ENCODE measurements around the gene PRKAG2. TPM values are rescaled to one million over a fixed set of nuclear protein-coding genes. Genes with fewer than 3 reads are reported as not detected.

Gene PRKAG2
- total and polyA plus RNA-seq, 9 donors, result 9.3 to 37.7 (median 22.6) TPM

DNA sequence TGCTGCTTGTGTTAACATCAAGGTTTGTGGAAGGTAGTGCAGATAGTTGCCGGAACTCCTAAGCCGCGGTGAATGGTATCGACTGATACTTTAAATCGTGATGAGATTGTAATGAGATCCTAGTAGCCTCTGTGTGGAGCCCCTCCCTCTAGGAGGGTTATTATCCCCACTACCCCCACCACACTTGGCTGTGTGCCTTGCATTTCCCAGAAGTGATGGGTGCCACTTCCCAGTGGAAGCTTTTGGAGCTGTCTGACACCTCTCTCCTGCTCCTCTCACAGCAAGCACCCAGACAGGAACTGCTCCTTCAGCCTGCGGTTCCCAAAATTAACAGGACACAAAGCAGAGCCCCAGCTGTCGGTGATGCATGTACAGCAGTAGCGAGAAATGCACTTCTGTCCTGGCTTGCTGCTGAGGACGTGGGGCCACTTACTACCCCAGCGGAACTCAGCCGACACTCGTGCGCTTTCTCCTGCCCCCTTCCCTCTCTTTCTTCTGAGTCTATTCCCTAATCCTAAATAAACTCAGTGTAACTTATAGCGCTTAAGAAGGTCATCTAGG is 52.5 kb downstream of the PRKAG2 start:
- Histone ChIP-seq H3K27ac (peak overlapping the region in 1 of 2 donors; percentile 4), H3K4me1 (ENCODE audit: insufficient read depth) (peaks cover 7% of the 10 kb centered on the region)
- intact Hi-C loops (cut with DNase I), result no loop called here

GRCh38 chr7:151823566-151824372 is 53.1 kb downstream of the PRKAG2 start:
- no peak for TF ChIP-seq POLR2A (IDR thresholded peaks at IDR 0.05)
- TF ChIP-seq, protein P1, sequence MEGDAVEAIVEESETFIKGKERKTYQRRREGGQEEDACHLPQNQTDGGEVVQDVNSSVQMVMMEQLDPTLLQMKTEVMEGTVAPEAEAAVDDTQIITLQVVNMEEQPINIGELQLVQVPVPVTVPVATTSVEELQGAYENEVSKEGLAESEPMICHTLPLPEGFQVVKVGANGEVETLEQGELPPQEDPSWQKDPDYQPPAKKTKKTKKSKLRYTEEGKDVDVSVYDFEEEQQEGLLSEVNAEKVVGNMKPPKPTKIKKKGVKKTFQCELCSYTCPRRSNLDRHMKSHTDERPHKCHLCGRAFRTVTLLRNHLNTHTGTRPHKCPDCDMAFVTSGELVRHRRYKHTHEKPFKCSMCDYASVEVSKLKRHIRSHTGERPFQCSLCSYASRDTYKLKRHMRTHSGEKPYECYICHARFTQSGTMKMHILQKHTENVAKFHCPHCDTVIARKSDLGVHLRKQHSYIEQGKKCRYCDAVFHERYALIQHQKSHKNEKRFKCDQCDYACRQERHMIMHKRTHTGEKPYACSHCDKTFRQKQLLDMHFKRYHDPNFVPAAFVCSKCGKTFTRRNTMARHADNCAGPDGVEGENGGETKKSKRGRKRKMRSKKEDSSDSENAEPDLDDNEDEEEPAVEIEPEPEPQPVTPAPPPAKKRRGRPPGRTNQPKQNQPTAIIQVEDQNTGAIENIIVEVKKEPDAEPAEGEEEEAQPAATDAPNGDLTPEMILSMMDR (IDR thresholded peaks at IDR 0.05), result no peak
- TF ChIP-seq EP300 (IDR thresholded peaks at IDR 0.05), result no peak
- no peaks in the 10 kb centered on the region for H3K9me3 ChIP-seq
- no peaks in the 10 kb centered on the region for H3K36me3 ChIP-seq
- H3K4me3 ChIP-seq, result no peak overlapping the region
- H3K27ac ChIP-seq, result peak overlapping the region in 1 of 2 donors; percentile 4
- WGBS, 3 donors, result 30 to 41% (median 40%) methylated on average over 8 of the region's 8 CpGs
- peaks cover 7% of the 10 kb centered on the region for H3K4me1 ChIP-seq (ENCODE audit: insufficient read depth)
- intact Hi-C loops (cut with DNase I), result no loop called here
- H3K27me3 ChIP-seq, result no peaks in the 10 kb centered on the region
- DNase-seq, result no peak

More for the DNA sequence above, 52.5 kb downstream of the PRKAG2 start:
- TF ChIP-seq POLR2A (IDR thresholded peaks at IDR 0.05) (no peak), EP300 (IDR thresholded peaks at IDR 0.05) (no peak)
- TF ChIP-seq, protein P1 (IDR thresholded peaks at IDR 0.05), result no peak
- H3K36me3 ChIP-seq, result no peaks in the 10 kb centered on the region
- peak in 1 of 5 donors; percentile 35 for DNase-seq
- H3K27me3 ChIP-seq, result no peaks in the 10 kb centered on the region
- 30 to 37% (median 36%) methylated on average over 14 of the region's 14 CpGs for WGBS, 3 donors
- no peak overlapping the region for H3K4me3 ChIP-seq
- no peaks in the 10 kb centered on the region for H3K9me3 ChIP-seq

DNA sequence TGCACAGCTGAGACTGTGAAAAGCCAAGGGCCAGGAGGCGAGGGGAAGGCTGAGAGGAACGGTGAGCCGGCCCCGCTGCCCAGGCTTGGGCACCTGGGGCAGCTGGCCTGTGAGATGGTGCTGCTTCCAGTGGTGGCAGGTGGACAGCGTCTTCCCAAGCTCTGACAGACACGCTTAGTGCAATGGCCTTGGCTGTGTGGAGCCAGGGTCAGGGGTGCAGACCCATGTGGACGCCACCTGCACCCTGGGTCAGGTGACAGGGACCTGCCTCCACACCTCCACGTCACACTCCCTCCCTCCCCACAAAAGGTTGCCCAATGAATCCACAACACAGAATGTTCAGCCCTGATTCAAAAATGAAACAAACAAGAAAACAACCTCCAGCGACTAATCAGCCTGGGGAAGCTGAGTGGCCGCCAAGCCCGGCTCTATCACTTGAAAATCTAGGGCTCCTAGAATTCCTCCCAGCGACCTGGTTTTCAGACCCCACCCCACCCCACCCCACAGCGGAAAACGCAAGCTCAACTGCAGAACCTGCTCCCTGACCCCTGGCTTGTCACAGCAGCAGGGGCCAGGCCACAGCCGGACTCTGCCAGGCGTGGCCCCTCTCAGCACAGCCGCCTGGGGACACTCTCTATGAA is 54.3 kb downstream of the PRKAG2 start:
- Histone ChIP-seq H3K4me3 (no peak overlapping the region), H3K36me3 (no peaks in the 10 kb centered on the region), H3K9me3 (no peaks in the 10 kb centered on the region), H3K4me1 (ENCODE audit: insufficient read depth) (peaks cover 7% of the 10 kb centered on the region), H3K27me3 (no peaks in the 10 kb centered on the region), H3K27ac (no peak overlapping the region)
- intact Hi-C loops (cut with DNase I), result no loop called here
- 75 to 88% (median 84%) methylated on average over 17 of the region's 17 CpGs for WGBS, 3 donors
- TF ChIP-seq, protein P1 (IDR thresholded peaks at IDR 0.05), result no peak
- no peak for TF ChIP-seq EP300 (IDR thresholded peaks at IDR 0.05)
- no peak for TF ChIP-seq POLR2A (IDR thresholded peaks at IDR 0.05)
- DNase-seq, result no peak

DNA sequence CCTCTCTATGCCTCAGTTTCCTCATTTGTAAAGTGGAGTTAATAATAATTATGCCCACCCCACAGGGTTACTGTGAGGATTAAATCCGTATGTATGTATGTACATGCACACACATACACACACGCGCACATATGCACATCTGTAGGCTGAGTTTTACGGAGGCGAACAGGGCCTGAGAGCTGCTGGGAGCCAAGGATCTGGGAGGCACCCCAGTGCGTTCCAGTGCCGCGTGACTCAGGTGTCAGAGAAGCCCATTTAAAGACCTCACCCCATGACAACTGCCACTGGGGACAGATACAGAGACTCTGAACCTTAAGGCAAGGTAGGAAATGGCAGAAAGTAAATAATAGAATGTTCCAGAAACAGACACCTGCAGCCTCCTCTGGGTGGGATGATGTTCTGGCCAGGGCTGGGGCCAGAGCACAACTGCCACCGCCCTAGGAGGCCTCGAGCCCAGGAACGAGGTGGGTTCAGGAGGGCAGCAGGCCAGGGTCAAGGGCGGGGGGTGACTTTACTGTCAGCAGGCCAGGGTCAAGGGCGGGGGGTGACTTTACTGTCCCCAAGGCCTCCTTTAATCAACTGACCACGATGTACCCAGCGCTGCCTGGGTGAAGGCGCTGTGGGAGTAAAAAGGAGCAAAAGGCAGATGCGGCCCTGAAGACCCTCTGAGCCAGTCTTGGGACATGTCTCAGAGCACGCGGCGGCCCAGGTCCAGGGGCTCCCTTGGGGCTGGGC is 54.9 kb downstream of the PRKAG2 start:
- no peak overlapping the region for H3K27ac ChIP-seq
- intact Hi-C loops (cut with DNase I), result no loop called here
- DNase-seq, result no peak
- H3K4me3 ChIP-seq, result no peak overlapping the region
- H3K36me3 ChIP-seq, result no peaks in the 10 kb centered on the region
- TF ChIP-seq EP300 (IDR thresholded peaks at IDR 0.05), result no peak
- TF ChIP-seq POLR2A (IDR thresholded peaks at IDR 0.05), result no peak
- TF ChIP-seq, protein P1 (IDR thresholded peaks at IDR 0.05), result no peak
- H3K27me3 ChIP-seq, result no peaks in the 10 kb centered on the region
- H3K4me1 ChIP-seq (ENCODE audit: insufficient read depth), result peaks cover 7% of the 10 kb centered on the region
- no peaks in the 10 kb centered on the region for H3K9me3 ChIP-seq
- WGBS, 3 donors, result 79 to 88% (median 82%) methylated on average over 20 of the region's 20 CpGs
